B cell (primary cell): ENCODE data around the gene ARHGEF9. TPM values are rescaled to one million over a fixed set of nuclear protein-coding genes. Genes with fewer than 3 reads are reported as not detected.

Experiments used
- ATAC-seq: fragments of 200-7000 bp; cut with Tn5 transposase; one replicate; pipeline ENCODE4 v1.10.0; 2021; ENCODE audit warnings: low read depth, mild to moderate bottlenecking, moderate number of reproducible peaks, moderate library complexity
- CTCF ChIA-PET: fragments of 350-600 bp; sonication (Branson Sonifier 250); formaldehyde crosslinking; loops from one replicate; lab custom pipeline; 2021; ENCODE audit warnings: antibody characterized with exemption, inconsistent platforms; lab: Charles Lee
- POLR2A ChIA-PET: fragments of 350-600 bp; sonication (Branson Sonifier 250); formaldehyde crosslinking; loops from one replicate; lab custom pipeline; 2021; ENCODE audit warnings: antibody characterized with exemption; lab: Charles Lee
- DNase-seq: peaks from one replicate; pipeline ENCODE4 v3.0.0; 2013
- H2AFZ ChIP-seq: 2 replicates; pipeline ENCODE4 v1.6.1; 2012; ENCODE audit warnings: mild to moderate bottlenecking, low read depth, low read length; ENCODE audit not compliant: insufficient read depth, poor library complexity, severe bottlenecking
- H3K27ac ChIP-seq, 2 donors: 1 replicate in 1 of 2; 2 replicates in 1 of 2; pipeline ENCODE4 v1.5.1; 2012 to 2013; ENCODE audit warnings: low read length in 2 of 2, mild to moderate bottlenecking in 2 of 2, moderate library complexity in 1 of 2
- H3K27me3 ChIP-seq, 4 experiments: fragments of 200-600 bp in 1 of 4; sonication (generic) in 1 of 4; replicated peaks in 1 of 4; 1 replicate in 2 of 4; 2 replicates in 2 of 4; pipeline versions ENCODE4 v1.6.1 to v1.7.0; 2013 to 2016; ENCODE audit warnings: low read length in 3 of 4, mild to moderate bottlenecking in 2 of 4, mixed read lengths in 1 of 4, moderate library complexity in 1 of 4; ENCODE audit not compliant: insufficient read depth in 4 of 4, control insufficient read depth in 3 of 4; ENCODE audit errors: control extremely low read depth in 1 of 4
- H3K36me3 ChIP-seq, 2 experiments: replicated peaks in 1 of 2; 1 replicate in 1 of 2; 2 replicates in 1 of 2; pipeline versions ENCODE4 v1.6.1 to v1.7.1; 2013; ENCODE audit warnings: low read length in 1 of 2; ENCODE audit not compliant: insufficient read depth in 2 of 2, control insufficient read depth in 1 of 2; ENCODE audit errors: control extremely low read depth in 1 of 2, extremely low read depth in 1 of 2
- H3K4me1 ChIP-seq, 2 donors: fragments of 200-600 bp in 1 of 2; sonication (generic) in 1 of 2; 1 replicate in 1 of 2; 2 replicates in 1 of 2; pipeline versions ENCODE4 v1.5.1 to v1.6.1; 2013 to 2017; ENCODE audit warnings: low read length in 2 of 2; ENCODE audit not compliant: control insufficient read depth in 2 of 2, insufficient read depth in 2 of 2
- H3K4me2 ChIP-seq: replicated peaks from 2 replicates; pipeline ENCODE3; 2012; ENCODE audit warnings: mild to moderate bottlenecking, low read depth, low read length; ENCODE audit not compliant: poor library complexity, severe bottlenecking
- H3K4me3 ChIP-seq, 5 experiments: fragments of 200-600 bp in 1 of 5; sonication (generic) in 1 of 5; 1 replicate in 3 of 5; 2 replicates in 2 of 5; pipeline versions ENCODE4 v1.5.1 to v1.7.0; 2011 to 2016; ENCODE audit warnings: low read length in 4 of 5, mild to moderate bottlenecking in 4 of 5, low read depth in 2 of 5, control low read depth in 1 of 5, moderate library complexity in 1 of 5; ENCODE audit not compliant: insufficient read depth in 1 of 5; ENCODE audit errors: control extremely low read depth in 1 of 5, extremely low read depth in 1 of 5
- H3K79me2 ChIP-seq: fragments of 200-600 bp; sonication (generic); one replicate; pipeline ENCODE4 v1.6.0; 2016; ENCODE audit warnings: low read length; ENCODE audit not compliant: control insufficient read depth, insufficient read depth
- H3K9ac ChIP-seq: fragments of 200-600 bp; sonication (generic); 2 replicates; pipeline ENCODE4 v1.6.1; 2017; ENCODE audit warnings: mild to moderate bottlenecking, low read length, moderate library complexity
- H3K9me3 ChIP-seq, 3 donors: one replicate each; pipeline versions ENCODE4 v1.6.1 to v1.7.1; 2013; ENCODE audit warnings: low read length in 2 of 3; ENCODE audit not compliant: control insufficient read depth in 2 of 3, insufficient read depth in 1 of 3; ENCODE audit errors: control extremely low read depth in 1 of 3
- H4K20me1 ChIP-seq: 2 replicates; pipeline ENCODE4 v1.6.0; 2012; ENCODE audit warnings: mild to moderate bottlenecking, low read length; ENCODE audit not compliant: insufficient read depth, control insufficient read depth, poor library complexity, severe bottlenecking
- H3K27ac Mint-ChIP-seq: one replicate; pipeline ENCODE4 v1.8.0; 2021; ENCODE audit warnings: mixed read lengths
- H3K27me3 Mint-ChIP-seq: one replicate; pipeline ENCODE4 v1.8.0; 2021; ENCODE audit warnings: mixed read lengths
- H3K4me1 Mint-ChIP-seq: one replicate; pipeline ENCODE4 v1.8.0; 2021; ENCODE audit warnings: mixed read lengths
- H3K4me3 Mint-ChIP-seq: one replicate; pipeline ENCODE4 v1.8.0; 2021; ENCODE audit warnings: mixed read lengths
- H3K9me3 Mint-ChIP-seq: one replicate; pipeline ENCODE4 v1.8.0; 2022; ENCODE audit warnings: mixed read lengths; ENCODE audit not compliant: insufficient read depth
- CTCF ChIP-seq: fragments of 200-600 bp; IDR thresholded peaks from one replicate; pipeline ENCODE4 v1.8.0; 2022; ENCODE audit warnings: antibody characterized with exemption, mild to moderate bottlenecking
- EZH2 ChIP-seq: IDR thresholded peaks from 2 replicates; pipeline ENCODE4 v1.6.1; 2012; ENCODE audit warnings: borderline replicate concordance, low read depth, mild to moderate bottlenecking, moderate library complexity, low read length; ENCODE audit not compliant: insufficient read depth, poor library complexity, severe bottlenecking
- WGBS: methylation state at CpG from one replicate; pipeline ENCODE4 v1.1.5; 2013; ENCODE audit warnings: missing lambda C conversion rate; ENCODE audit not compliant: insufficient coverage; 5-methylcytosine and 5-hydroxymethylcytosine counted together
- intact Hi-C: fragments of 100-400 bp; cut with micrococcal nuclease; formaldehyde crosslinking; loops from one replicate; pipeline ENCODE4 v1.10.0; 2022
- polyA plus RNA-seq: library from polyadenylated mRNA; depleted of rRNA; stranded (reverse); fragments of >200 nt; gene quantifications from 2 replicates; pipeline ENCODE4 v1.2.3, GENCODE V29; 2012
- total RNA-seq, 2 donors: library from RNA; stranded (reverse); fragments of 120-200 nt in 1 of 2; gene quantifications; 1 replicate in 1 of 2; 2 replicates in 1 of 2; pipeline versions ENCODE4 v1.2.3 to v1.2.4, GENCODE V29; 2013 to 2022

Gene ARHGEF9
- total and polyA plus RNA-seq, 2 donors (not counting 1 experiment from before 2014, with no cell fraction given): 10.1 to 29.3 TPM

- WGBS: 100% methylated on average over 1 of the region's 2 CpGs
- H3K79me2 ChIP-seq: no peaks in the 10 kb centered on the region
- TF ChIP-seq EZH2 (no peak), CTCF (no peak)
- H3K9me3 ChIP-seq: no peaks in the 10 kb centered on the region
- no peak overlapping the region for H3K4me3 ChIP-seq
- no peak overlapping the region for H3K27ac Mint-ChIP-seq
- no peaks in the 10 kb centered on the region for H3K36me3 ChIP-seq
- no peaks in the 10 kb centered on the region for H3K27me3 ChIP-seq
- ATAC-seq (no peak), DNase-seq (no peak)
- intact Hi-C loops: no loop called here
- H3K9ac ChIP-seq: no peak overlapping the region
- no peaks in the 10 kb centered on the region for H3K9me3 Mint-ChIP-seq
- H2AFZ ChIP-seq: no peak overlapping the region
- CTCF ChIA-PET: interaction anchor here (0.7 kb wide), 1 partner anchor 15 kb away, joined by 3 read pairs; no protein-coding TSS in a partner anchor
- no peaks in the 10 kb centered on the region for H4K20me1 ChIP-seq
- H3K4me1 Mint-ChIP-seq: peaks cover 20% of the 10 kb centered on the region
- no peaks in the 10 kb centered on the region for H3K4me1 ChIP-seq
- H3K27me3 Mint-ChIP-seq: no peaks in the 10 kb centered on the region
- H3K4me2 ChIP-seq: no peak overlapping the region
- no peak overlapping the region for H3K4me3 Mint-ChIP-seq
- POLR2A ChIA-PET: no interaction called here
- H3K27ac ChIP-seq: no peak overlapping the region
These were observed 44.6 kb downstream of the ARHGEF9 start for GRCh38 chrX:63740382-63740781.

GRCh38 chrX:63739885-63740284, 45.1 kb downstream of the ARHGEF9 start:
- peaks cover 20% of the 10 kb centered on the region for H3K4me1 Mint-ChIP-seq

More at GRCh38 chrX:63739885-63740284, 45.1 kb downstream of the ARHGEF9 start:
- no peaks in the 10 kb centered on the region for H3K4me1 ChIP-seq
- H2AFZ ChIP-seq: no peak overlapping the region
- H4K20me1 ChIP-seq: no peaks in the 10 kb centered on the region
- CTCF ChIA-PET: interaction anchor here (0.7 kb wide), 1 partner anchor 15 kb away, joined by 3 read pairs; no protein-coding TSS in a partner anchor
- H3K9ac ChIP-seq: no peak overlapping the region
- ATAC-seq: no peak
- Mint-ChIP-seq H3K9me3 (no peaks in the 10 kb centered on the region), H3K27me3 (no peaks in the 10 kb centered on the region), H3K27ac (no peak overlapping the region), H3K4me3 (no peak overlapping the region)
- H3K4me2 ChIP-seq: no peak overlapping the region
- H3K27ac ChIP-seq: no peak overlapping the region
- intact Hi-C loops: no loop called here
- no peaks in the 10 kb centered on the region for H3K36me3 ChIP-seq
- no peaks in the 10 kb centered on the region for H3K27me3 ChIP-seq
- H3K4me3 ChIP-seq: no peak overlapping the region
- no peaks in the 10 kb centered on the region for H3K9me3 ChIP-seq
- no peak for DNase-seq
- H3K79me2 ChIP-seq: no peaks in the 10 kb centered on the region
- POLR2A ChIA-PET: no interaction called here
- TF ChIP-seq CTCF (no peak), EZH2 (no peak)
